GM11168 (cell line): ENCODE measurements around the gene KNSTRN.

Source experiments
- in situ Hi-C: fragments of 300-500 bp; cut with MboI; formaldehyde crosslinking; loops from one replicate; pipeline ENCODE4 v1.12.0; 2022; ENCODE audit warnings: low sequenced_read_pairs; ENCODE audit not compliant: unreplicated experiment

Gene KNSTRN

DNA sequence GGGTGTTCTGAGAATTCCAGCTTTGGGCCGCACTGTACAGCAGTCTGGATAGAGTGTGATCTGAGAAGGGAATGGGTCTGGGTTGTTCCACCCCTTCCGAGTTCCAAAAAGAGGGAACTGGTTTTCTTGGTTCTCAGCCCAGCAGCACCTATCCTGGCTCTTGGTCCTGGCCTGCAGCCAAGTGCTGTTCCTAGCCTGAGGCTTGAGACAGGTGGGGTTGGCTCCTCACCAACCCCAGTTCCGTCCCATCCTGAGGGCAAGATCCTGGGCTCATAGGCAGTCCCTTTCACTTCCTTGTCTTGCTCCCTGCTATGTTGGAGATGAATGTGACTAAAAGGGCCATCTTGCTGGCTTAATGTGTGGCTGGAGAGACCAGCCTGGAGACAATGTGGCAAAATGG lies 38.3 kb downstream of the KNSTRN start:
- in situ Hi-C loops: no loop called here

DNA sequence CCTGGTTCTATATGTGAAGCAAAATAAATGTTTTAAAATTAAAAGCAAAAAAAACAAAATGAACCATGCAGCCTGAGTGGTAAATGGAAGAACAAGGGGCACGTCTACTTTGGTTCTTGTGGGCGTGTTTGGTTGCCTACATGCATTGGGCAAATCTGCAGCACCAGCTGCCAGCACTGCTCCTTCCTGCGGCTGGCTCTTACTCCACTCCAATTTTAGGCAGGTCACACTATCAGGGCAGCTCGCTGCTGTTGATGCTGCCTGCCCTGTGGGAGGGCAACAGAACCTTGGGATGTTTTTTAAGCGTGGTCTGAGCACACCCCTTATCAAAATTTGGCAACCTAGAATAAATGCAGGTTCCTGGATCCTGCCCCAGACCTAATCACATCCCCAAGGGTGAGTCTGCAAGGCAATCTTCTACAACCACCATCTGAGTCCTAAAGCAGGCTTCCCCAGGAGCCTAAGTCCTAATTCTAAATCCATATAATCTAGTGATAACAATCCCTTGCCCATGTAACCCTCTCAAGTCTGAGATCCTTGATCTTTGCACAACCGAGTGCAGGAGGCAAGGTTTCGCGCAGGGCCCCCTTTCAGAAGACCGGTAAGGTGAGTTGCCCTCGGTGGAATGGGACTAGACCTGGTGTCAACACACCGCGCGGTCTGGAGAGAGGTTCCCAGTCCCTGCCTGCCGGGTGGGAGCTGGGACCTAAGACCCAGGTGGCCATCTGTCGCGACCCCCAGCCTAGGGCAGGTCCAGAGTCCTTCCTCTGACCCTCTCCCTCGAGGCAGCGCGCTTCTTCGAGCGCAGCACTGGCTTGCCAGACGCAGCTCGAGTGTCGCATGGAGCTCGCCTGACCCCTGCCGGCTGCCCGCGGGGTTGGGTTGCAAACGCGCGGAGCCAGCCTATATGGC lies 39.0 kb downstream of the KNSTRN start:
- in situ Hi-C loops: no loop called here

DNA sequence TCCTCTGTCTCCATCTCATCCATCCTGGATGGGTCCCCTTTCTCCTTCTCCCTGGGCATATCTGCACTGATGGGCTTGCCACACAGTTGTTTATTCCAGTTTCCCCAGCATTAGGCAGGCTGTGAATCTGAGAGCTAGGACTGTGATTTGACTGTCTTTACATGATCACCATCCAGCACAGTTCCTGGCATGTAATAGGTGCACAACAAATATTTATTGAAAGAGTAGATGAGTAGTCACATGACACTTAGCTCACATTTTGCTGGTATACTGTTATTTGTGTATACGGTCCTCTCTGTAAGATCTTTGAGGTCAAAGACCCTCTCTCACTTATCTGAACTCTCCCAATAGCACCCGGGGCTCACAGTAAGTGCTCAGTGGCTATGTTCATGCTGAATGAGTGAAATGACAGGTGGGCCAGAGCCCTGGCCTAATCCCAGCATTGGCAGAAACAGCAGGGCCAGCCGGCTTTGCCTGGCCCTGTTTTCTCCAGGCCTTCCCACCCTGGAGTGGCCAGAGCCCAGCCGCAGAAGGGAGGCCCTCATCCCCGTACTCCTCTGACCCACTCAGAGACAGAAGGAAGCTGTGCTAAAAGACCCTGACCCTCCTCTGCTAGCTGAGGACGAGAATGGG lies 42.1 kb downstream of the KNSTRN start:
- in situ Hi-C loops: loop anchor here (5.0 kb wide), 1 partner anchor 67 kb away; the partner anchor contains the start of gene DISP2

DNA sequence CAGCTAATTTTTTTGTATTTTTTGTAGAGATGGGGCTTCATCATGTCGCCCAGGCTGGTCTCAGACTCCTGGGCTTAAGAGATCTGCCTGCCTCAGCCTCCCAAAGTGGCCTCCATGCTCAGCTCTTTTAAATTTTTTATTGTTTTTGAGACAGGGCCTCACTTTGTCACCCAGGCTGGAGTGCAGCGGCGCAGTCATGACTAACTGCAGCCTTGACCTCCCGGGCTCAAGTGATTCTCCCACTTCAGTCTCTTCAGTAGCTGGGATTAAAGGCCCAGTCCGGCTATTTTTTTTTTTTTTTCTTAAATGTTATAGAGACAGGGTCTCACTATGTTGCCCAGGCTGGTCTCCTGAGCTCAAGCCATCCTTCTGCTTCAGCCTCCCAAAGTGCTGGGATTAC lies 43.2 kb downstream of the KNSTRN start:
- in situ Hi-C loops: loop anchor here (5.0 kb wide), 1 partner anchor 68 kb away; the partner anchor contains the start of gene DISP2

DNA sequence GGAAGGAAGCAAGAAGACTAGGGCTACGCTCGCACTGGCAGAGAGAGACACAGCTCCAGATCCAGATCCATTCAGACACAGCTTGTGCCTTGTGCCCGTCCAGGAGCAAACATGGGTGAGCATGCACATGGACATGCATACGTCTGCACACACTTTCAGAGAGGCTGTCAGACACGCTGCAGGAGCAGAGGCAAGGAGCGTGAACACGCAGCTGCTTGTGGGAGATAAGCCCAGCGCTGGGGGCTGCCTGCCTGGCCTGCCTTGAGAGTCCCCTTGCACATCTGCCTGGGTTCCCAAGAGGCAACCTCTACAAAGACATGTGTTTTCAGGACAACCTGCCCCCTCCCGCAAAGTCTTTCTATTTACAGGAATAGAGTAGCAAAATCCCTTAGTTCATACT lies 44.7 kb downstream of the KNSTRN start:
- in situ Hi-C loops: loop anchor here (5.0 kb wide), 1 partner anchor 70 kb away; the partner anchor contains the start of gene DISP2

DNA sequence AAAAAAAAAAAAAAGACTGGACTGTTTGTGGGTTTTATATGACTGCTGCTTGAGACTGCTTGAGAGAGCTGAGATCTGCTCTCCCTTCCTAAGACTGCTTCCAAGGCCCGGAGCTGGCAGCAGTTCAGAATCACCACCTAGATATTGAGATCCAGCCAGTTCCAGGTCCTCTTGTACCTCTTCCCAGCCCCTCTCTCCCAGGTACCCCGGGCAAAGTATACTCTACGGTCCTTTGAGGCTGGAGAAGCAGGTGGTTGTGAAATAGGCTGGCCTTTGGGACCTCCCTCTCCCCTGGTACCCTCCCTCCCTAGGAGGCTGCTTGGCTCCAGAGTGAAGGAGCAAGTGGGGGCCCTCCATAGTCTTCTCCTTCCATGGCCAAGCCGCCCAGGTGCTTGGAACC lies 45.7 kb downstream of the KNSTRN start:
- in situ Hi-C loops: loop anchor here (5.0 kb wide), 1 partner anchor 71 kb away; the partner anchor contains the start of gene DISP2

DNA sequence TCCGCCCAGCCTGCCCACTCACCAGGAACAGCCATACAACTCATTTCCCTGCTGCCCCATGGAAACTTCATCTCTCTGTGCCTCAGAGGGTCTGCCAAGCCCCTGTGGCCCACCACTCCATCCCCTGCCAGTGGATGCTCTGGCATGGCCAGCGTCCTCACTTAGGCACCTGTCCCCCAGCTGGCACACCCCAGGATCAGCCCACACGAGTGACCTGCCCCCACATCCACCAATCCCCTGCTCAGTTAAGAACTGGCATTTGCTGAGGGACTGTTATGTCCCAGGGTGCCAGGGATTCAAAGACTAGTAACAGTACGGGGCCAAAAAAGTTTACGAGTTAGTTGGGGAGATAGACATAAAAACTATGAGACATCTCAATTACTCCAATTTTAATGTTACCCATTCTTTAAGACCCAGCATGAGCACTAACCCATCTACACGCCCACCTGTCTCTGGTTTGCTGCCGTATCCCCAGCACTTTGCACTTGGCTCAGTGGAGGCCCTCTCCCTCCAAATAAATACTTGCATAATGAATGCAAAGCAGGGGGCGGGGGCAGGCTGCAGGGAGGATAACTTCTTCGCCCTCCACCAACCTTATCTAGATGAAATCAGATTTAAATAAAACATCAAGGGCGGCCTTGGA lies 46.7 kb downstream of the KNSTRN start:
- in situ Hi-C loops: loop anchor here (5.0 kb wide), 1 partner anchor 72 kb away; the partner anchor contains the start of gene DISP2

DNA sequence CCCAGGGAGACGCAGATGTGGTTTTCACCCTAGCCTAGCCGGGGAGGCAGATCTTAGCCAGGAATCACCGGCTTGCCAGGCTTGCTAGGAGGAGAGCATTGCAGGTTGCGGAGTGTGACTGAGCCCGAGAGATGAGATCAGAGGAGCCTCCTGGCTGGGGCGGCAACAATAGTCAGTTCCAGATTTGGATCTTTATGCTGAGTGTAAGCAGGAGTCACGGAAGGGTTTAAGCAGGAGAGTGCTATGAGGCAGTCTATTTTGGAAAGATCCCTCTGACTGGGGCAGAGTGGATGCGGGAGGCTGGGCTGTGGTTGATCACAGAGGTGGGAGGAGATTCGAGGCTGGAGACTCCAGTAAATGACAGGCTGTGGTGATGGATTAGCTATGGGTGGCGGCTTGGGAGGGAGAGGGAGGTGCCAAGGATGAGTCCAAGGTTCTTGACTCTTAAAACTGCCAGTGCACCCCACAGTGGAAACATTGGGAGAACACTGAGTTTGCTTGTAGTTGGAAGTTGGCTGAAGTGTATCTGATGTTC lies 47.8 kb downstream of the KNSTRN start:
- in situ Hi-C loops: no loop called here

DNA sequence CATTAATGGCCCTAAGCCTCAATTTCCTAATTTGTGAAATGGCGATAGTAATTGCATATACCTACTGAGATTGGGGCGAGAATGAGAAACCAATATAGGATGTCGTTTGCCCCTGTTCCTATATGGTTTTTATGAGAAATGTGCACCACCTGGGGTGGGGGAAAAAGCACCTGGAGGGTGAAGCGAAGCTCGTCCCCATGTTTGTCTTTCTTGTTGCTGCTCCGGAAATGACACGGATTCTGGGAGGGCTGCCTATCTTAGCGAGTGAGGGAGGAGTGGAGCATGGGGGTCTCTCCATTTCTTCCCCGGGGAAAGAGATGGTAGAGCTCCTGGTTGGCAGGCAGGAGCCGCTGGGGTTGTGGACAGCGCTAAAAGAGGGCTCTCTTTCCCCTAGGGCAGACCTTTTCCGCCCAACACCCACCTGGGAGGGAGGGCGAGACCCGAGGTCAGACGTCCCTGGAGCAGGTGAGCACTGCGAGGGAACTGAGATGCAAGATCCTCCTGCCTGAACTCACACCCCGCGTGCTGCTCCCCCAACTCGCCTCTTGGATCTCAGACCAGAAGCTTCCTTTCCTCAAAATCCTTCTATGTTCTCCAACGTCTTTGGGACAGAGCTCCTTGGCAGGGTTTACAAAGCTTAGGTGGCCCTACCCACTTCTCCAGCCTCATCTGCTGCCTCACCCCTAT lies 52.6 kb downstream of the KNSTRN start:
- in situ Hi-C loops: no loop called here

DNA sequence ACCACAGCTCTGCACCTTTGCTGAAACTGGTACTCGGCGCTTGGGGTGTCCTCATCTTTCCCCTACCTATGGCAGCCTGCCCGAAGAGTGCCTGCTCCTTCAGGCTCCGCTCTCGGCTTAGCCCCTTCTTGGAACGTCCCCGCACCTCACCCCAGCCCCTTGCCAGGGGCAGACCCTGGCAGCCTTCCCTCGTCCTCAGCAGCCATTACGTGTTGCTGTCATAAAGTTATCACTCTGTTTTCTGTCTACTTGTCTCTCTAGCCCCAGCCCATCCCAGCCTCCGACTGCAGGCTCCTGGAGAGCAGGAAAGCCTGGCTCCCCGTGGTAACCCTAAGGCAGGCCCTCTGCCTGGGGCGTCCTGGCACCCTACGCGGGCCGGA lies 53.2 kb downstream of the KNSTRN start:
- in situ Hi-C loops: no loop called here

DNA sequence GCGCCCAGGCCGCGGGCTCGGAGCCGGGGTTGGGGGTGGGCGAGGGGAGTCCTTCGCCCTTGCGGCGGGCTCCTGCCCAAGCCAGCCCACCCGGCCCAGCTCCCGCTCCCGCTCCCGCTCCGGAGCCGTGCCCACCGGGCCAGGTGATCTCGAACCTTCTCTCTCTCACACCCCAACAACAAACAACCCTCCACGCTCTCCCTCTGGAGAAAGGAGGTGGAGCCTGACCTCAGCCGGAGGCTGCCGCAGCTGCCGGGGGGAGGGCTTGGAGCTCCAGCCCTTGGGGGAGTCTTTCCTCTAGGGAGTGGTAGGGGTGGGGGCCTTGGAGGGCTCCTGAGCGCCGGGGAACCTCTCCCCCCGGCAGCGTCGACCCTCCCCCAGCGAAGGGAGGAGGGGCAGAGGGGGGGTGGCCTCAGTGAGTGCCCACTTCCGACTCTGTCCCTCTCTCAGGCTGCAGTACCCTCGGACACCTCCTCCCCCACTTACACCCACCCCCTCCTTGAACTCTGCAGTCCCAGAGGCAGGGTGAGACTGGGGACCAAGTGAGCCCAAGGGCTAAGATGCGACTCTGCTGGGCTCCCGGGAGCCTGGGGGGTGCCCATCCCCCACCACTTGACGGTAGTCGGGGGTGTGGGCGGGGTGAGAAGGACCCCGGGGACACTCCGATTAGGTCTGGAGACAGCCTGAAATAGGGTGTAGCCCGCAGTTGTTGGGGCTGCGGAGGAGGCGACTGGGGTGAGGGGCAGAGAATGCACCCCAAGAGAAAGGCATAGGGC lies 53.8 kb downstream of the KNSTRN start:
- in situ Hi-C loops: no loop called here

DNA sequence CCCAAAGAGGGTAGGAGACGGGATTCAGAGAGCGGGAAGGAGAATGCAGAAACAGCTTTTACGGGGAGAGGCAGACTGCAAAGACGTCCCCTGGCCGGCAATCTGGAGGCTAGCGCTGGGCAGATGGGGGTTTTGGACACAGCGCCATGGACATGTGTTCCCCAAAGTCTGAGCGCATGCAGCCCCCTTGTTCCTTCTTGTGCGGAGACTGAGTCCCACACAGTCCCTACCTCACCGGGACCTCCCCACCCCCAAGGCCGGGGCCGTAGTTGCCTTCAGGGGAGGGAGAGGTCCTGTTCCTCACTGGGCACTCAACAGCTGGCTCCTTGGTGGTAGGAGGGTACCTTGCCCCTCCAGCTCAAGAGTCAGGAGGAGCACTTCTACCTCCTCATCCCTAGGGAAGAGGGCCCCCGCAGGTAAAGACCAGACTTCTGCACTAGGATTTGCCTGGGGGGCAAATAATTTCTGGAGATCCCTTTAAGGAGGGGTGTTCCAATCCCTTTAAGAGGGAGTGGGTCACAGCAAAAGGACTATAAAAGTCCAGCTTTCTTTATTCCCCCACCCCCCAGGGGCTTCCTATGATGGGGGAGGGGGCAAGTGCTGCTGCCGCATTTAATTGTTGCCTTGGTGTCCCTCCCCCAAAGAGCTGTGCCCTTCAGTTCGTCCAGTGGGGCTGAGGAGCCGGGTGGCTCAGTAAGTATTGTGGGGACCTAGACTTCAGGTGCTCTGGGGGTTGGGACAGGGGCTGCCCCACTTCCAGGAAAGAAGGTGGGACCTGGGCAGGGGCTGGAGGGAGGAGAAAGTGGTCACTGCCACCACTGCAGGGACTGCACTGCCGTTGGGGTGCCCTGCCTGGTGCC lies 54.6 kb downstream of the KNSTRN start:
- in situ Hi-C loops: no loop called here

DNA sequence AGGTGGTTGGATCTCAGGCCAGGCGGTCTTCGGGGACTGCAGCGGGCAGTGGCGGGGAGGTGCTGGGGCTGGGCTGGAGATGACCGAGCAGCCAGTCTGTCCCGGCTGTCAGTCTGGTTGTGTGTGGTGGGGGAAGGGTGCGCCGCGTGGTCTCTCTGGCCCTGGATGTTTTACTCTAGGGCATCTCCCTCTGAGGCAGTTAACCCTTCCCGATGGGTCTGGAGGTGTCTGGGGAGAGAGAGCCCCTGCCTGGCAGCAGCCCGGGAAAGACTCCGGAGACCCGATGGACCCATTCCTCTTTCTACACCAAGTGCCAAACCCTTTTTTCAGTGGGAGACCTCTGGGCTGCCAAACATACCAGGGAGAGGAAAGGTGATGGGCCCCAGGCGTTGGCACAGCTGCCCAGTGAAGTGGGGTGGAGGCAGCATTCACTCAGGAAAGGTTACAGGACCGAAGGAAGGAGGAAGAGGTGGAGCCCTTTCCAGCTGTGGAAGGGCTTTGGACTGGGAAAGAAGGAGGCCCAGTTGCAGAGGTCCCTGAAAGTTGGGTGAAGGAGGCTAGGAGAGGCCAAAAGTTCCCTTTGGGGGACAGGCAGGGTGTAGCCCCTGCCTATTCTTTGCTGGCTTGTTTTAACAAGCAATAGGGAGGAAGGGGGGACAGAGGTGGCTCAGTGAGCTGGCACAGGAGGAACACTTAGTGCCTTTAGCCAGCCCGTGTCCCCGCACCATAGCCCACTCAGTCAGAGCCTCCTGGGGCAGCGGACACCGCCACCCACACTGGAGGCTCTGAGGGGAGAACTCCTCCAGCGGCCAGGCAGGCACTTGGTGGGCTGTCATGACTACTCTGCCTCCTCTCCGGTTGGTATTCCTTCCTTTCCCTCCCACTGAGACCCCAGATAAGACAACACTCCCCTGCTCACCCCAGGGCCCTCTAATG lies 55.5 kb downstream of the KNSTRN start:
- in situ Hi-C loops: no loop called here

DNA sequence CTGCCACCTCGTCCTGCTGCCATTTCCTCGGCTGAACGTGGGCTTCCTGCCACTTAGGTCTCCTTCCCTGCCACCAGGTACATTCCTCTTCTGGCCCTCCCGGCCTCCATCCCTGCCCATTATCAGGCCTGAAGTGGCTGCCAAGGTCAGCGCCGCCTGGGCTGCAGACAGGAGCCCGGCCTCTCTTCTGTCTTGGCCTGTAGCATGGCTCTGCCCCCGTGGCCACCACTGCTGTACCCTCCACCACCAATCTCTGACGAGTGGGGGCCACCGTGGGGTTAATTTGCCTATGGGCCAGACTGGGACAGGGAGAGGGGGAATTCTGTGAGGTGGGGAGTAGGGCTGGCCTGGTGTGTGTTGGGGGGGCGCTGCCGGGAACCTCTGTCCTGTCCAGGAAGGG lies 56.2 kb downstream of the KNSTRN start:
- in situ Hi-C loops: no loop called here

DNA sequence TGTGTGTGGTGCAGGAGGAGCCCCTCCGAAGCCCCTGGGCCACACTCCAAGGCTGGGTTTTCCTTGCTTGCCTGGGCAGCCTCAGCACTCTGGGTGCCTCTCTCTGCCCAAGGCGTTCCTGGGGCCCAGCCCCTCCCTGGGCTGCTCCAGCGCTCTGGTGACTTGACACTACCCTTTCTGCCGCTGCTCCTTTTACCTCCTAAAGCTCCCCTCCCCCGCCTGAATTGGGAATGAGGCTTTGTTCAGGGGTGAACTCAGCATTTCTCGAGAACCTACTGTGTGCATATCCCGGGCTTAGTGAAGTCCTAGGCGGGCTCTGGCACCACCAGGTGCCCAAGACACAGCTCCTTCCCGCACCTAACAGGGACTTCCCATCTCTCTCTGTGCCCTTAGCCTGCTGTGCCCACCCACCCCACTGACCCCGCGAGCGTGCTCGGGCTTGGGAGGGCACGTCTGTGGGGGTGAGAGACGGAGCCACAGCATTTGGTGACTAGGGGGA lies 57.0 kb downstream of the KNSTRN start:
- in situ Hi-C loops: no loop called here

DNA sequence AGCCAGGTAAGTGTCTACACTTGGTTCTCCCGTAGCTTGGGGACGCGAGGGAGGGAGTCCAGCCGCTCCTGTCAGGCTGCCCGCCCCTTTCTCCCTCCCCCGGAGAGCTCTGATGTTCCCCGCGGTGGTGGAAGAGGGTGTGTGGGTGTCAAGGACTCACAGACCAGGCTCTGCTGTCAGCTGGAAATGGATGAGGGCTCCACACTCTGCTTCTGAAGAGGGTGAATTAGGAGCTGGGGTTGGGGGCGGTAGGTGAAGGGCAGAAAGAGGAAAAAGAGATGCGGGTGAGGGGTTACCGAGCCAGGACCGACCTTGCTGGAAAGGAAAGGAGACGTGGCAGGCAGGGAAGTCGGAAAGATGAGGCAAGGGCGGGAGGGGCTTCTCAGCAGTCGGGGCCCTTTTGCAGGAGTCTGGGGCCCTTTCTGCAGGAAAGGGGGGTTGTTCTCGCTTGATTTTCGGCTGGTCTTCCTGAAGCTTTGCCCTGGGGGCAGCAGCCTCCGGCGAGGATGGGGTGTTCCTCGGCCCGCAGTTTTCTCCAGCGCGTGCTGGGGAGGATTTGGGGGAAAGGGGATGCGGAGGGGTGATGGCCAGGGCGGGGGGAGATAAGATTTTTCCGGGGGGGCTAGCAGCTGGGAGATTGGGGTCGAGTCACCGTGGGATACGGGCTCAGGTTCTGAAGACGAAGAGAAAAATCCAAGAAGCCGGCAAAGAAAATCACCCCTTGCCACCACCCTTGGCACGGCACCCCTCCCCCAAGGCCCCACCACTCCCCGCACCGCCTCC lies 57.6 kb downstream of the KNSTRN start:
- in situ Hi-C loops: no loop called here
